H9 (cell line): ENCODE measurements around the gene TK2. TPM values are rescaled to one million over a fixed set of nuclear protein-coding genes. Genes with fewer than 3 reads are reported as not detected.

Experiments used
- DNase-seq: peaks from one replicate; pipeline ENCODE4 v3.0.0-alpha.2; 2017
- H2AFZ ChIP-seq: one replicate; pipeline ENCODE4 v1.6.1; 2013; ENCODE audit warnings: mild to moderate bottlenecking, low read length, control low read depth, moderate library complexity
- H2AK5ac ChIP-seq: 2 replicates; pipeline ENCODE4 v1.6.1; 2013; ENCODE audit warnings: low read length, control low read depth, mixed read lengths; ENCODE audit not compliant: insufficient read length
- H2BK120ac ChIP-seq: one replicate; pipeline ENCODE4 v1.6.1; 2013; ENCODE audit warnings: low read depth, mild to moderate bottlenecking, low read length, control low read depth, inconsistent platforms; ENCODE audit not compliant: poor library complexity, severe bottlenecking
- H2BK12ac ChIP-seq: 2 replicates; pipeline ENCODE4 v1.6.1; 2013; ENCODE audit warnings: low read length, control low read depth, mixed read lengths, low read depth; ENCODE audit not compliant: insufficient read length
- H2BK15ac ChIP-seq: 2 replicates; pipeline ENCODE4 v1.6.1; 2013; ENCODE audit warnings: low read depth, low read length, control low read depth
- H2BK20ac ChIP-seq: one replicate; pipeline ENCODE4 v1.6.1; 2013; ENCODE audit warnings: low read depth, mild to moderate bottlenecking, low read length, control low read depth, inconsistent platforms; ENCODE audit not compliant: poor library complexity, severe bottlenecking
- H2BK5ac ChIP-seq: 2 replicates; pipeline ENCODE4 v1.6.1; 2013; ENCODE audit warnings: low read length, control low read depth, mixed read lengths; ENCODE audit not compliant: insufficient read length
- H3K14ac ChIP-seq: 2 replicates; pipeline ENCODE4 v1.6.1; 2013; ENCODE audit warnings: low read length, control low read depth; ENCODE audit not compliant: insufficient read depth
- H3K18ac ChIP-seq: 2 replicates; pipeline ENCODE4 v1.6.1; 2013; ENCODE audit warnings: low read depth, mild to moderate bottlenecking, mixed read lengths, low read length, control low read depth; ENCODE audit not compliant: insufficient read length
- H3K23ac ChIP-seq: 2 replicates; pipeline ENCODE4 v1.6.1; 2013; ENCODE audit warnings: low read length, control low read depth, mixed read lengths, low read depth; ENCODE audit not compliant: insufficient read length
- H3K23me2 ChIP-seq: 2 replicates; pipeline ENCODE4 v1.6.1; 2013; ENCODE audit warnings: low read depth, mild to moderate bottlenecking, mixed read lengths, low read length, control low read depth; ENCODE audit not compliant: insufficient read length, poor library complexity, severe bottlenecking
- H3K27ac ChIP-seq: 2 replicates; pipeline ENCODE4 v1.5.1; 2013; ENCODE audit warnings: low read length, control low read depth, mixed read lengths, low read depth; ENCODE audit not compliant: insufficient read length
- H3K27me3 ChIP-seq: 2 replicates; pipeline ENCODE4 v1.6.1; 2013; ENCODE audit warnings: low read length, control low read depth, inconsistent platforms; ENCODE audit not compliant: insufficient read depth
- H3K4ac ChIP-seq: 2 replicates; pipeline ENCODE4 v1.6.1; 2013; ENCODE audit warnings: low read depth, mild to moderate bottlenecking, control low read depth, inconsistent platforms, low read length, moderate library complexity
- H3K4me1 ChIP-seq: 2 replicates; pipeline ENCODE4 v1.6.1; 2013; ENCODE audit warnings: low read length, control low read depth, inconsistent platforms; ENCODE audit not compliant: insufficient read depth
- H3K4me2 ChIP-seq: 2 replicates; pipeline ENCODE4 v1.6.1; 2013; ENCODE audit warnings: low read length, control low read depth, mixed read lengths; ENCODE audit not compliant: insufficient read length, insufficient read depth
- H3K56ac ChIP-seq: 2 replicates; pipeline ENCODE4 v1.6.1; 2013; ENCODE audit warnings: low read depth, mild to moderate bottlenecking, mixed read lengths, low read length, control low read depth; ENCODE audit not compliant: insufficient read length
- H3K79me1 ChIP-seq: 2 replicates; pipeline ENCODE4 v1.6.1; 2013; ENCODE audit warnings: low read depth, mild to moderate bottlenecking, moderate library complexity, low read length, control low read depth, inconsistent platforms; ENCODE audit not compliant: insufficient read depth, poor library complexity, severe bottlenecking
- H3K79me2 ChIP-seq: 2 replicates; pipeline ENCODE4 v1.6.1; 2013; ENCODE audit warnings: low read length, control low read depth, inconsistent platforms; ENCODE audit not compliant: insufficient read depth
- H3K9ac ChIP-seq: 2 replicates; pipeline ENCODE4 v1.6.1; 2013; ENCODE audit warnings: low read length, control low read depth, mixed read lengths; ENCODE audit not compliant: insufficient read length; ENCODE audit errors: extremely low read depth
- H3K9me3 ChIP-seq: one replicate; pipeline ENCODE4 v1.6.1; 2013; ENCODE audit warnings: low read depth, low read length, inconsistent platforms; ENCODE audit not compliant: control insufficient read depth
- H3T11ph ChIP-seq: one replicate; pipeline ENCODE4 v1.6.1; 2013; ENCODE audit warnings: mild to moderate bottlenecking, low read length, control low read depth, inconsistent platforms
- H4K20me1 ChIP-seq: one replicate; pipeline ENCODE4 v1.6.1; 2013; ENCODE audit not compliant: control insufficient read depth, insufficient read length, insufficient read depth
- H4K5ac ChIP-seq: 2 replicates; pipeline ENCODE4 v1.6.1; 2013; ENCODE audit warnings: low read depth, mild to moderate bottlenecking, mixed read lengths, low read length, control low read depth; ENCODE audit not compliant: insufficient read length
- H4K8ac ChIP-seq: replicated peaks from 2 replicates; pipeline ENCODE4 v1.6.1; 2013; ENCODE audit warnings: low read length, control low read depth, mixed read lengths, low read depth; ENCODE audit not compliant: insufficient read length
- H4K91ac ChIP-seq: 2 replicates; pipeline ENCODE4 v1.6.1; 2013; ENCODE audit warnings: low read depth, mild to moderate bottlenecking, moderate library complexity, mixed read lengths, low read length, control low read depth; ENCODE audit not compliant: insufficient read length
- H3K27ac Mint-ChIP-seq, 3 experiments: 2 replicates in 2 of 3; 3 replicates in 1 of 3; pipeline ENCODE4 v1.8.0; 2020 to 2021; ENCODE audit warnings: mixed read lengths in 3 of 3, mild to moderate bottlenecking in 1 of 3, moderate library complexity in 1 of 3
- H3K27me3 Mint-ChIP-seq: 2 replicates; pipeline ENCODE4 v1.8.0; 2021; ENCODE audit warnings: low read depth, mild to moderate bottlenecking, moderate library complexity, mixed read lengths
- H3K36me3 Mint-ChIP-seq, 3 experiments: 2 replicates in 2 of 3; 3 replicates in 1 of 3; pipeline ENCODE4 v1.8.0; 2020 to 2021; ENCODE audit warnings: low read depth in 3 of 3, mixed read lengths in 3 of 3; ENCODE audit not compliant: insufficient read depth in 1 of 3
- H3K4me1 Mint-ChIP-seq, 2 experiments: 2 replicates each; pipeline ENCODE4 v1.8.0; 2020; ENCODE audit warnings: mixed read lengths in 2 of 2
- H3K4me3 Mint-ChIP-seq, 2 experiments: 2 replicates in 1 of 2; 3 replicates in 1 of 2; pipeline ENCODE4 v1.8.0; 2020 to 2021; ENCODE audit warnings: mild to moderate bottlenecking in 2 of 2, mixed read lengths in 2 of 2, moderate library complexity in 1 of 2
- H3K9me3 Mint-ChIP-seq, 2 experiments: 2 replicates in 1 of 2; 3 replicates in 1 of 2; pipeline ENCODE4 v1.8.0; 2020; ENCODE audit warnings: mild to moderate bottlenecking in 2 of 2, mixed read lengths in 2 of 2, moderate library complexity in 1 of 2
- WGBS: extraction: QIAGEN DNeasy Blood & Tissue Kit; methylation state at CpG from one replicate; pipeline ENCODE4 v1.1.7; 2013; ENCODE audit warnings: missing lambda C conversion rate, low lambda C conversion rate, mixed read lengths; ENCODE audit not compliant: insufficient read length; ENCODE audit errors: extremely low coverage; 5-methylcytosine and 5-hydroxymethylcytosine counted together
- total RNA-seq: library from RNA; stranded (reverse); gene quantifications from 2 replicates; pipeline ENCODE4 v1.2.1, GENCODE V29; 2021
- TF ChIP-seq, protein P1 (sequence below): fragments of 200-600 bp; sonication (generic); conservative IDR thresholded peaks from 3 replicates; pipeline ENCODE4 v1.8.0; 2021; ENCODE audit warnings: antibody characterized with exemption, mild to moderate bottlenecking

TK2 gene
- total RNA-seq, 1 experiment from 2014 or later, result 5.2 TPM

DNA sequence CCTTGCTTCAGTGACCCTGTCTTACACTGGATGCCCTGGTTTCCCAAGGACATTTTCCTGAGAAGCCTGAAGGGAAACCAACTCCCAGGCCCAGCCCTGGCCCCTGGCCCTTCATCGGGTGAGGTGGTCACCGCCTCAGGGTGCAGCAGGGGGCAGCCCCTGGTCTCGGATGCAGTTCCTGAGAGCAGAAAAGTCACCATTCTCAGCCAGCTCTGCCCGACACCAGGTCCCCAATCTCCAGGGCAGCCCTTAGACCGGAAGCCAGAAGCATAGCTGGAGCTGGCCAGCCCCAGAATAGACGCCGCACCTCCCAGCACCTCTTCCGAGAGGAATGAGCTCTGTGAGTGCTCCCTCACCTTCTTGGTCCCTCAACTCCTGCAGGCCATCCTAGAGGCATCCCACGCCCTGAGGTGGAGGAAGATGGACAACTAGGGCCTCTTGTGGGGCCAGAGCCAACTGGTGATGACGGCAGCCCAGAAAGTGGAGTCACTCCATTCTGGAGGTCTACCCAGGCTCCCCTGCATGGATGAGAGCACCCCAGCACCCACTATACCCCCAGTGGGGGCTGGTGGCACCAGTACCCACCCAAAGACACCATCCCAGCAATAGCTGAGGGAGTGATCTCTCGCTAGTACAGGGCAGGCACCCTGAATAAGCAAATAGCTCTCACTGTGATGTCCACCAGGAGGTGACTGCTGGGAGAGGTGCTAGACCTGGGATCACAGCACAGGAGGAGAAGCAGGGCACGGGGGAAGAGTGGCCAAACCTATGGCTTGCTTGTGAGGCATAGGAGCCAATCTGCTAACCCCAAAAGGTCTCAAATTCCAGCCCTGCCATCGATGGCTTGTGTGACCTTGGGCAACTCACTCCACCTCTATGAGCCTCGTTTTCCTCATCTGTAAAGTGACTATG is 56.2 kb downstream of the TK2 start:
- no peak overlapping the region for H3K23ac ChIP-seq
- no peak overlapping the region for H3K27ac ChIP-seq
- no peak overlapping the region for H4K91ac ChIP-seq
- no peak overlapping the region for H2AK5ac ChIP-seq
- no peak overlapping the region for H3K18ac ChIP-seq
- H2BK5ac ChIP-seq, result no peak overlapping the region
- H3T11ph ChIP-seq, result no peak overlapping the region
- no peak overlapping the region for H2BK15ac ChIP-seq
- no peak overlapping the region for H2BK12ac ChIP-seq
- no peaks in the 10 kb centered on the region for H3K79me1 ChIP-seq
- no peaks in the 10 kb centered on the region for H3K4me1 ChIP-seq
- no peak overlapping the region for H3K9ac ChIP-seq
- H3K27ac Mint-ChIP-seq, result no peak overlapping the region
- H3K56ac ChIP-seq, result no peak overlapping the region
- peaks cover 10 to 17% of the 10 kb centered on the region in 2 experiments for H3K9me3 Mint-ChIP-seq
- no CpG with 5 or more reads among the region's 14 CpGs for WGBS
- no peaks in the 10 kb centered on the region for H3K27me3 ChIP-seq
- no peak overlapping the region for H3K4ac ChIP-seq
- H2AFZ ChIP-seq, result no peak overlapping the region
- TF ChIP-seq, protein P1, sequence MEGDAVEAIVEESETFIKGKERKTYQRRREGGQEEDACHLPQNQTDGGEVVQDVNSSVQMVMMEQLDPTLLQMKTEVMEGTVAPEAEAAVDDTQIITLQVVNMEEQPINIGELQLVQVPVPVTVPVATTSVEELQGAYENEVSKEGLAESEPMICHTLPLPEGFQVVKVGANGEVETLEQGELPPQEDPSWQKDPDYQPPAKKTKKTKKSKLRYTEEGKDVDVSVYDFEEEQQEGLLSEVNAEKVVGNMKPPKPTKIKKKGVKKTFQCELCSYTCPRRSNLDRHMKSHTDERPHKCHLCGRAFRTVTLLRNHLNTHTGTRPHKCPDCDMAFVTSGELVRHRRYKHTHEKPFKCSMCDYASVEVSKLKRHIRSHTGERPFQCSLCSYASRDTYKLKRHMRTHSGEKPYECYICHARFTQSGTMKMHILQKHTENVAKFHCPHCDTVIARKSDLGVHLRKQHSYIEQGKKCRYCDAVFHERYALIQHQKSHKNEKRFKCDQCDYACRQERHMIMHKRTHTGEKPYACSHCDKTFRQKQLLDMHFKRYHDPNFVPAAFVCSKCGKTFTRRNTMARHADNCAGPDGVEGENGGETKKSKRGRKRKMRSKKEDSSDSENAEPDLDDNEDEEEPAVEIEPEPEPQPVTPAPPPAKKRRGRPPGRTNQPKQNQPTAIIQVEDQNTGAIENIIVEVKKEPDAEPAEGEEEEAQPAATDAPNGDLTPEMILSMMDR, result no peak
- peaks cover 2 to 3% of the 10 kb centered on the region in 2 experiments for H3K4me1 Mint-ChIP-seq
- H3K23me2 ChIP-seq, result no peaks in the 10 kb centered on the region
- no peaks in the 10 kb centered on the region for H4K20me1 ChIP-seq
- no peak overlapping the region for H3K4me2 ChIP-seq
- no peak overlapping the region; the same call in 1 of the 2 replicates for H3K14ac ChIP-seq
- no peaks in the 10 kb centered on the region for H3K9me3 ChIP-seq
- H4K8ac ChIP-seq, result no peak overlapping the region
- H4K5ac ChIP-seq, result no peak overlapping the region
- H2BK20ac ChIP-seq, result no peak overlapping the region
- peaks cover 3 to 14% (median 7%) of the 10 kb centered on the region in 3 experiments; a peak in 5 of 7 replicates for H3K36me3 Mint-ChIP-seq
- no peak for DNase-seq
- H2BK120ac ChIP-seq, result no peak overlapping the region
- peaks cover 20% of the 10 kb centered on the region for H3K27me3 Mint-ChIP-seq
- H3K4me3 Mint-ChIP-seq, result no peak overlapping the region
- no peaks in the 10 kb centered on the region for H3K79me2 ChIP-seq
